Testis (tissue), 3 donors: ENCODE results near the gene PPIB. TPM values are rescaled to one million over a fixed set of nuclear protein-coding genes. Genes with fewer than 3 reads are reported as not detected.

Experiments
- DNase-seq: peaks from one replicate; pipeline ENCODE4 v3.0.0-alpha.2; 2019
- H3K27ac ChIP-seq, 2 donors: fragments of 200-600 bp; sonication (generic); one replicate each; pipeline ENCODE4 v1.5.1; 2019
- H3K27me3 ChIP-seq: fragments of 200-600 bp; sonication (generic); one replicate; pipeline ENCODE4 v1.5.1; 2019
- H3K36me3 ChIP-seq: fragments of 200-600 bp; sonication (generic); one replicate; pipeline ENCODE4 v1.5.1; 2017; ENCODE audit warnings: low read depth; ENCODE audit errors: missing control alignments
- H3K4me1 ChIP-seq: fragments of 200-600 bp; sonication (generic); one replicate; pipeline ENCODE4 v1.5.1; 2019
- H3K4me3 ChIP-seq, 2 donors: fragments of 200-600 bp; sonication (generic); one replicate each; pipeline ENCODE4 v1.5.1; 2017 to 2019
- H3K9me3 ChIP-seq: fragments of 200-600 bp; sonication (generic); one replicate; pipeline ENCODE4 v1.5.1; 2017
- CTCF ChIP-seq, 3 experiments: fragments of 450-650 bp in 2 of 3; fragments of 200-600 bp in 1 of 3; sonication (generic) in 1 of 3; IDR thresholded peaks; one replicate each; pipeline ENCODE4 v1.5.1; 2016 to 2019; ENCODE audit warnings: antibody characterized with exemption in 3 of 3, mild to moderate bottlenecking in 2 of 3, moderate library complexity in 1 of 3
- POLR2A ChIP-seq: fragments of 450-650 bp; IDR thresholded peaks from one replicate; pipeline ENCODE4 v1.6.1; 2017; ENCODE audit warnings: antibody characterized with exemption, mild to moderate bottlenecking, moderate library complexity
- WGBS, 2 donors: methylation state at CpG; one replicate each; pipeline ENCODE4 v1.1.5; 2018; 5-methylcytosine and 5-hydroxymethylcytosine counted together
- intact Hi-C: fragments of 100-400 bp; cut with DNase I; formaldehyde crosslinking; loops from one replicate; pipeline ENCODE4 v1.15.1; 2023; ENCODE audit warnings: low total_unique reads
- polyA plus RNA-seq: library from polyadenylated mRNA; stranded (reverse); fragments of 350-450 nt; fragmentation: Illumina TruSeq; extraction: RNeasy Lipid Tissue Mini Kit (QIAGEN cat#74804); gene quantifications from one replicate; pipeline ENCODE4 v1.2.3, GENCODE V29; 2014; ENCODE audit warnings: low read depth, low replicate concordance; ENCODE audit not compliant: insufficient read depth
- total RNA-seq, 2 donors: library from RNA; depleted of rRNA; stranded (reverse); fragments of >200 nt; gene quantifications; one replicate each; pipeline ENCODE4 v1.2.3, GENCODE V29; 2016

The PPIB gene
- total and polyA plus RNA-seq, 3 donors from 2014 or later, result 202 to 302 (median 288) TPM

GRCh38 chr15:64144192-64144564 lies 18.6 kb downstream of the PPIB start:
- no peaks in the 10 kb centered on the region for H3K36me3 ChIP-seq
- TF ChIP-seq POLR2A (no peak), CTCF (IDR thresholded peaks at IDR 0.05) (no peak)
- H3K27me3 ChIP-seq, result no peaks in the 10 kb centered on the region
- H3K4me1 ChIP-seq, result no peaks in the 10 kb centered on the region
- H3K9me3 ChIP-seq, result no peaks in the 10 kb centered on the region
- intact Hi-C loops, result no loop called here
- 80 to 84% methylated on average over 8 of the region's 8 CpGs for WGBS, 2 donors
- H3K27ac ChIP-seq, result no peak overlapping the region
- H3K4me3 ChIP-seq, result no peak overlapping the region
- DNase-seq, result peak; percentile 7

- no peak overlapping the region for H3K4me3 ChIP-seq
- no peak for TF ChIP-seq POLR2A
- no peaks in the 10 kb centered on the region for H3K27me3 ChIP-seq
- no peak overlapping the region for H3K27ac ChIP-seq
- H3K4me1 ChIP-seq, result no peaks in the 10 kb centered on the region
- WGBS, 2 donors, result 81 to 86% methylated on average over 6 of the region's 6 CpGs
- H3K36me3 ChIP-seq, result no peaks in the 10 kb centered on the region
- intact Hi-C loops, result no loop called here
- peak; percentile 9 for DNase-seq
- no peaks in the 10 kb centered on the region for H3K9me3 ChIP-seq
These were observed 19.5 kb downstream of the PPIB start for GRCh38 chr15:64143276-64143675.

- Histone ChIP-seq H3K27me3 (no peaks in the 10 kb centered on the region), H3K4me1 (no peaks in the 10 kb centered on the region), H3K27ac (no peak overlapping the region), H3K9me3 (no peaks in the 10 kb centered on the region), H3K4me3 (no peak overlapping the region), H3K36me3 (no peaks in the 10 kb centered on the region)
- TF ChIP-seq CTCF (IDR thresholded peaks at IDR 0.05) (no peak), POLR2A (no peak)
- intact Hi-C loops, result no loop called here
- DNase-seq, result no peak
- 94 to 95% methylated on average over 8 of the region's 8 CpGs for WGBS, 2 donors
These were observed 20.9 kb downstream of the PPIB start for GRCh38 chr15:64141798-64142512.

- H3K36me3 ChIP-seq, result no peaks in the 10 kb centered on the region
These were observed 24.4 kb downstream of the PPIB start for GRCh38 chr15:64138331-64138941.

More at GRCh38 chr15:64138331-64138941, 24.4 kb downstream of the PPIB start:
- no peaks in the 10 kb centered on the region for H3K9me3 ChIP-seq
- no peaks in the 10 kb centered on the region for H3K27me3 ChIP-seq
- DNase-seq, result peak; percentile 5
- 90 to 96% methylated on average over 3 to 4 of the region's 4 CpGs for WGBS, 2 donors
- TF ChIP-seq CTCF (IDR thresholded peaks at IDR 0.05), result no peak
- TF ChIP-seq POLR2A, result no peak
- intact Hi-C loops, result no loop called here
- peaks cover 8% of the 10 kb centered on the region for H3K4me1 ChIP-seq
- H3K27ac ChIP-seq, result no peak overlapping the region
- H3K4me3 ChIP-seq, result no peak overlapping the region
